Loucy (cell line): ENCODE data around the gene CEP128.

Experiments used
- H2AFZ ChIP-seq: fragments of 200-600 bp; sonication (generic); 2 replicates; pipeline ENCODE4 v1.6.0; 2016; ENCODE audit warnings: antibody characterized with exemption, mild to moderate bottlenecking, low read length, moderate library complexity
- H3F3A ChIP-seq: fragments of 200-600 bp; 2 replicates; pipeline ENCODE4 v1.6.0; 2016; ENCODE audit warnings: antibody characterized with exemption, low read depth, mild to moderate bottlenecking
- H3K27me3 ChIP-seq: fragments of 200-600 bp; sonication (generic); 2 replicates; pipeline ENCODE4 v1.6.1; 2014; ENCODE audit warnings: low read length, mild to moderate bottlenecking; ENCODE audit not compliant: insufficient read depth, poor library complexity, severe bottlenecking
- H3K36me3 ChIP-seq: fragments of 200-600 bp; sonication (generic); 2 replicates; pipeline ENCODE4 v1.6.1; 2016; ENCODE audit warnings: low read length; ENCODE audit not compliant: insufficient read depth
- H3K4me1 ChIP-seq: fragments of 200-600 bp; sonication (generic); 2 replicates; pipeline ENCODE4 v1.5.1; 2014; ENCODE audit warnings: low read length, mild to moderate bottlenecking; ENCODE audit not compliant: insufficient read depth, poor library complexity, severe bottlenecking
- H3K4me2 ChIP-seq: fragments of 200-600 bp; sonication (generic); 2 replicates; pipeline ENCODE4 v1.6.0; 2014; ENCODE audit warnings: antibody characterized with exemption, low read length, low read depth, mild to moderate bottlenecking; ENCODE audit not compliant: poor library complexity, severe bottlenecking
- H3K4me3 ChIP-seq: fragments of 200-600 bp; sonication (generic); 2 replicates; pipeline ENCODE4 v1.5.1; 2014; ENCODE audit warnings: low read length, mild to moderate bottlenecking, mixed read lengths; ENCODE audit not compliant: poor library complexity, severe bottlenecking
- H3K79me2 ChIP-seq: fragments of 200-600 bp; sonication (generic); 2 replicates; pipeline ENCODE4 v1.6.1; 2014; ENCODE audit warnings: low read length; ENCODE audit not compliant: insufficient read depth
- H3K9ac ChIP-seq: fragments of 200-600 bp; sonication (generic); 2 replicates; pipeline ENCODE4 v1.6.0; 2014; ENCODE audit warnings: mild to moderate bottlenecking, low read depth, low read length, moderate library complexity; ENCODE audit not compliant: poor library complexity, severe bottlenecking
- H3K9me2 ChIP-seq: fragments of 200-600 bp; sonication (generic); replicated peaks from 2 replicates; pipeline ENCODE4 v1.6.1; 2016; ENCODE audit warnings: low read depth, low read length, mixed read lengths
- H3K9me3 ChIP-seq: fragments of 200-600 bp; sonication (generic); 2 replicates; pipeline ENCODE4 v1.6.1; 2014; ENCODE audit warnings: mild to moderate bottlenecking, antibody characterized with exemption, low read length, low read depth; ENCODE audit not compliant: insufficient read depth
- H4K20me1 ChIP-seq: fragments of 200-600 bp; sonication (generic); 2 replicates; pipeline ENCODE4 v1.6.0; 2014; ENCODE audit warnings: antibody characterized with exemption, low read length, mild to moderate bottlenecking; ENCODE audit not compliant: insufficient read depth, poor library complexity, severe bottlenecking
- EZH2phosphoT487 ChIP-seq: fragments of 200-600 bp; IDR thresholded peaks from 2 replicates; pipeline ENCODE4 v1.6.1; 2018; ENCODE audit warnings: antibody characterized with exemption, mild to moderate bottlenecking, moderate library complexity, borderline replicate concordance
- TF ChIP-seq, protein P1 (sequence below): fragments of 200-600 bp; sonication (generic); conservative IDR thresholded peaks from 2 replicates; pipeline ENCODE4 v1.5.1; 2014; ENCODE audit warnings: mild to moderate bottlenecking, antibody characterized with exemption, low read length

Gene CEP128

GRCh38 chr14:80586131-80586530 lies 355.4 kb downstream of the CEP128 start:
- Histone ChIP-seq H3K36me3 (no peaks in the 10 kb centered on the region), H3K9ac (no peak overlapping the region), H3K9me2 (no peaks in the 10 kb centered on the region), H3K4me2 (no peak overlapping the region), H3F3A (peaks cover 7% of the 10 kb centered on the region; the same call in 1 of the 2 replicates), H3K79me2 (no peaks in the 10 kb centered on the region), H4K20me1 (no peaks in the 10 kb centered on the region), H3K27me3 (no peaks in the 10 kb centered on the region), H3K4me1 (peaks cover 34% of the 10 kb centered on the region), H3K4me3 (no peak overlapping the region), H3K9me3 (peaks cover 10% of the 10 kb centered on the region), H2AFZ (no peak overlapping the region)
- TF ChIP-seq, protein P1, sequence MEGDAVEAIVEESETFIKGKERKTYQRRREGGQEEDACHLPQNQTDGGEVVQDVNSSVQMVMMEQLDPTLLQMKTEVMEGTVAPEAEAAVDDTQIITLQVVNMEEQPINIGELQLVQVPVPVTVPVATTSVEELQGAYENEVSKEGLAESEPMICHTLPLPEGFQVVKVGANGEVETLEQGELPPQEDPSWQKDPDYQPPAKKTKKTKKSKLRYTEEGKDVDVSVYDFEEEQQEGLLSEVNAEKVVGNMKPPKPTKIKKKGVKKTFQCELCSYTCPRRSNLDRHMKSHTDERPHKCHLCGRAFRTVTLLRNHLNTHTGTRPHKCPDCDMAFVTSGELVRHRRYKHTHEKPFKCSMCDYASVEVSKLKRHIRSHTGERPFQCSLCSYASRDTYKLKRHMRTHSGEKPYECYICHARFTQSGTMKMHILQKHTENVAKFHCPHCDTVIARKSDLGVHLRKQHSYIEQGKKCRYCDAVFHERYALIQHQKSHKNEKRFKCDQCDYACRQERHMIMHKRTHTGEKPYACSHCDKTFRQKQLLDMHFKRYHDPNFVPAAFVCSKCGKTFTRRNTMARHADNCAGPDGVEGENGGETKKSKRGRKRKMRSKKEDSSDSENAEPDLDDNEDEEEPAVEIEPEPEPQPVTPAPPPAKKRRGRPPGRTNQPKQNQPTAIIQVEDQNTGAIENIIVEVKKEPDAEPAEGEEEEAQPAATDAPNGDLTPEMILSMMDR: peak; percentile 22; the same call in 1 of the 2 replicates
- TF ChIP-seq EZH2phosphoT487: no peak

DNA sequence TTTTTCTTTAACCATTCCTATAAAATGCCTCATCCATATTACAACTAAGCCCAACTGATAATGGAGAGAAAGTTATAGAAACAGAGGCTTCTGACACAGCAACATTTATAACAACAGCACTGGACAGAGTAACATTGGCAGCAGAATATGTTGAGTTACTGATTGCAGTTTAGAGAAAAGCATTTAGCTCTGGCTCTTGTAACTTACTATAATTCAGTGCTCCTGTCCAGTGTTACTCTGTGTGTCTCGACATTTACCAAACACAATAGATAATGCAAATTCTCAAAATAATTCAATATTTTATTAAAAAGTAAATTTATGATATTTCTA lies 356.1 kb downstream of the CEP128 start:
- Histone ChIP-seq H4K20me1 (no peaks in the 10 kb centered on the region), H3K9me3 (peaks cover 9% of the 10 kb centered on the region), H3K36me3 (no peaks in the 10 kb centered on the region), H3K4me1 (peaks cover 34% of the 10 kb centered on the region), H3K9ac (no peak overlapping the region), H3K4me3 (no peak overlapping the region), H3K79me2 (no peaks in the 10 kb centered on the region), H3F3A (peaks cover 7% of the 10 kb centered on the region; the same call in 1 of the 2 replicates), H3K9me2 (no peaks in the 10 kb centered on the region), H3K27me3 (no peaks in the 10 kb centered on the region), H2AFZ (no peak overlapping the region), H3K4me2 (no peak overlapping the region)
- TF ChIP-seq, protein P1: no peak
- no peak for TF ChIP-seq EZH2phosphoT487

GRCh38 chr14:80584744-80585505 lies 356.6 kb downstream of the CEP128 start:
- Histone ChIP-seq H3K4me2 (no peak overlapping the region), H3F3A (peaks cover 7% of the 10 kb centered on the region; the same call in 1 of the 2 replicates), H3K9me2 (no peaks in the 10 kb centered on the region), H2AFZ (no peak overlapping the region), H3K79me2 (no peaks in the 10 kb centered on the region), H3K36me3 (peaks cover 3% of the 10 kb centered on the region; the same call in 1 of the 2 replicates), H3K9ac (no peak overlapping the region), H3K9me3 (peaks cover 4% of the 10 kb centered on the region), H3K4me1 (peaks cover 34% of the 10 kb centered on the region), H4K20me1 (no peaks in the 10 kb centered on the region), H3K4me3 (no peak overlapping the region), H3K27me3 (no peaks in the 10 kb centered on the region)
- no peak for TF ChIP-seq EZH2phosphoT487
- TF ChIP-seq, protein P1: no peak
